MCF 10A (cell line): ENCODE measurements around the gene SS18L1. TPM values are rescaled to one million over a fixed set of nuclear protein-coding genes. Genes with fewer than 3 reads are reported as not detected.

Experiments used
- BruUV-seq: library from RNA; stranded (reverse); fragments of 400-500 nt; replicated peaks from 2 replicates; lab custom pipeline; 2021; lab: Mats Ljungman, UMichigan
- CTCF ChIA-PET: fragments of 300-600 bp; sonication (Branson Sonifier 250); formaldehyde crosslinking; extraction: SDS; loops from one replicate; lab custom pipeline; 2021; ENCODE audit warnings: antibody characterized with exemption, inconsistent platforms; lab: Yijun Ruan, JAX
- POLR2A ChIA-PET: fragments of 300-600, 350-650 bp; sonication (Branson Sonifier 250); formaldehyde crosslinking; extraction: SDS; loops from one replicate; lab custom pipeline; 2020; ENCODE audit warnings: antibody characterized with exemption, inconsistent platforms; lab: Yijun Ruan, JAX
- DNase-seq: peaks from one replicate; pipeline ENCODE4 v3.0.0-alpha.2; 2018; ENCODE audit not compliant: unreplicated experiment
- H3K27ac Mint-ChIP-seq: one replicate; pipeline ENCODE4 v1.8.0; 2022; ENCODE audit warnings: mild to moderate bottlenecking, low read depth, mixed read lengths; ENCODE audit not compliant: unreplicated experiment
- H3K27me3 Mint-ChIP-seq: one replicate; pipeline ENCODE4 v1.8.0; 2022; ENCODE audit warnings: mixed read lengths; ENCODE audit not compliant: insufficient read depth, unreplicated experiment
- H3K36me3 Mint-ChIP-seq: one replicate; pipeline ENCODE4 v1.8.0; 2022; ENCODE audit warnings: mild to moderate bottlenecking, moderate library complexity, mixed read lengths; ENCODE audit not compliant: insufficient read depth, unreplicated experiment
- H3K4me1 Mint-ChIP-seq: one replicate; pipeline ENCODE4 v1.8.0; 2022; ENCODE audit warnings: mixed read lengths; ENCODE audit not compliant: insufficient read depth, unreplicated experiment
- H3K4me3 Mint-ChIP-seq: one replicate; pipeline ENCODE4 v1.8.0; 2022; ENCODE audit warnings: mild to moderate bottlenecking, moderate library complexity, mixed read lengths; ENCODE audit not compliant: unreplicated experiment
- H3K9me3 Mint-ChIP-seq: one replicate; pipeline ENCODE4 v1.8.0; 2022; ENCODE audit warnings: mixed read lengths; ENCODE audit not compliant: unreplicated experiment
- CTCF ChIP-seq: fragments of 200-600 bp; IDR thresholded peaks from one replicate; pipeline ENCODE4 v1.8.0; 2022; ENCODE audit warnings: antibody characterized with exemption, mild to moderate bottlenecking; ENCODE audit not compliant: unreplicated experiment
- intact Hi-C: fragments of 100-400 bp; cut with micrococcal nuclease; formaldehyde crosslinking; loops from 2 replicates; pipeline ENCODE4 v1.14.1; 2022
- total RNA-seq: library from RNA; stranded (reverse); gene quantifications from 2 replicates; pipeline ENCODE4 v1.2.3, GENCODE V29; 2022

SS18L1 gene
- total RNA-seq, 1 experiment from 2014 or later = 16.1 TPM

GRCh38 chr20:62226707-62227590 is 83.4 kb downstream of the SS18L1 start:
- POLR2A ChIA-PET = interaction anchor here (0.6 kb wide), 1 partner anchor 58 kb away, joined by 3 read pairs; no protein-coding TSS in a partner anchor
- BruUV-seq = no TSS peak
- Mint-ChIP-seq H3K9me3 (no peaks in the 10 kb centered on the region), H3K27me3 (peaks cover 48% of the 10 kb centered on the region), H3K4me1 (no peaks in the 10 kb centered on the region), H3K36me3 (no peaks in the 10 kb centered on the region), H3K4me3 (no peak overlapping the region), H3K27ac (no peak overlapping the region)
- no peak for TF ChIP-seq CTCF
- intact Hi-C loops = no loop called here
- CTCF ChIA-PET = interaction anchor here (0.6 to 0.7 kb wide), 2 partner anchors 48 to 215 kb away, joined by 3 read pairs; no protein-coding TSS in a partner anchor
- no peak for DNase-seq

- Mint-ChIP-seq H3K36me3 (no peaks in the 10 kb centered on the region), H3K4me3 (no peak overlapping the region), H3K27me3 (peaks cover 45% of the 10 kb centered on the region), H3K4me1 (no peaks in the 10 kb centered on the region), H3K27ac (no peak overlapping the region), H3K9me3 (no peaks in the 10 kb centered on the region)
- TF ChIP-seq CTCF = no peak
- CTCF ChIA-PET = no interaction called here
- POLR2A ChIA-PET = no interaction called here
- intact Hi-C loops = no loop called here
- BruUV-seq = no TSS peak
- DNase-seq = no peak
Observed at GRCh38 chr20:62227591-62227976, 84.0 kb downstream of the SS18L1 start.

- Mint-ChIP-seq H3K27ac (no peak overlapping the region), H3K27me3 (peaks cover 38% of the 10 kb centered on the region), H3K4me3 (no peak overlapping the region), H3K36me3 (no peaks in the 10 kb centered on the region), H3K9me3 (no peaks in the 10 kb centered on the region), H3K4me1 (no peaks in the 10 kb centered on the region)
- ChIA-PET POLR2A (no interaction called here), CTCF (no interaction called here)
- no peak for TF ChIP-seq CTCF
- intact Hi-C loops = no loop called here
- no peak for DNase-seq
- BruUV-seq = no TSS peak
Observed at GRCh38 chr20:62227977-62228958, 84.7 kb downstream of the SS18L1 start.

- BruUV-seq = no TSS peak
- Mint-ChIP-seq H3K36me3 (no peaks in the 10 kb centered on the region), H3K27me3 (peaks cover 30% of the 10 kb centered on the region)
Observed at GRCh38 chr20:62228982-62229545, 85.5 kb downstream of the SS18L1 start.

More at GRCh38 chr20:62228982-62229545, 85.5 kb downstream of the SS18L1 start:
- DNase-seq = no peak
- H3K4me1 Mint-ChIP-seq = no peaks in the 10 kb centered on the region
- TF ChIP-seq CTCF = no peak
- POLR2A ChIA-PET = no interaction called here
- no peak overlapping the region for H3K27ac Mint-ChIP-seq
- intact Hi-C loops = no loop called here
- H3K4me3 Mint-ChIP-seq = no peak overlapping the region
- CTCF ChIA-PET = no interaction called here
- H3K9me3 Mint-ChIP-seq = no peaks in the 10 kb centered on the region
